Measurements from ENCODE around the gene MIPOL1. TPM values are rescaled to one million over a fixed set of nuclear protein-coding genes. Genes with fewer than 3 reads are reported as not detected.
A peak's percentile ranks its signal among the peaks of the same experiment; 100 is the strongest.

The MIPOL1 gene
- total and polyA plus RNA-seq, 2 of the 13 experiments (the other 11 are each of a cell fraction or from before 2014, with no cell fraction given): 8.6 to 34.2 TPM

- TF ChIP-seq ZNF260 (CRISPR knock-in tag; IDR thresholded peaks at IDR 0.05; ENCODE audit: borderline replicate concordance, low read depth) (no peak), MED1 (CRISPR knock-in tag; IDR thresholded peaks at IDR 0.05) (no peak), ZNF20 (CRISPR knock-in tag; IDR thresholded peaks at IDR 0.05) (no peak), TBP (CRISPR knock-in tag; IDR thresholded peaks at IDR 0.05) (no peak), SMAD1 (CRISPR knock-in tag; IDR thresholded peaks at IDR 0.05; ENCODE audit: borderline replicate concordance, low read depth) (no peak), NFE2L2 (IDR thresholded peaks at IDR 0.05; ENCODE audit: low read length) (no peak), FOXK2 (IDR thresholded peaks at IDR 0.05) (no peak), NR2C2 (CRISPR knock-in tag; IDR thresholded peaks at IDR 0.05; ENCODE audit: borderline replicate concordance) (0 out of 2 replicates have a peak, but pooled peaks have one; percentile 32), JUN (CRISPR knock-in tag; IDR thresholded peaks at IDR 0.05) (no peak), ZNF136 (CRISPR knock-in tag; IDR thresholded peaks at IDR 0.05; ENCODE audit: low read depth) (no peak), ZNF367 (CRISPR knock-in tag; IDR thresholded peaks at IDR 0.05; ENCODE audit: borderline replicate concordance) (no peak), ARID3A (IDR thresholded peaks at IDR 0.05; ENCODE audit: low read depth, low read length) (no peak), ZSCAN22 (CRISPR knock-in tag; IDR thresholded peaks at IDR 0.05) (no peak), HDAC2 (CRISPR knock-in tag; IDR thresholded peaks at IDR 0.05) (no peak), HOXA7 (CRISPR knock-in tag; IDR thresholded peaks at IDR 0.05) (no peak), ZNF326 (CRISPR knock-in tag; IDR thresholded peaks at IDR 0.05; ENCODE audit: borderline replicate concordance) (no peak), ETV6 (CRISPR knock-in tag; conservative IDR thresholded peaks at IDR 0.05) (no peak)
- TF ChIP-seq, protein P1, sequence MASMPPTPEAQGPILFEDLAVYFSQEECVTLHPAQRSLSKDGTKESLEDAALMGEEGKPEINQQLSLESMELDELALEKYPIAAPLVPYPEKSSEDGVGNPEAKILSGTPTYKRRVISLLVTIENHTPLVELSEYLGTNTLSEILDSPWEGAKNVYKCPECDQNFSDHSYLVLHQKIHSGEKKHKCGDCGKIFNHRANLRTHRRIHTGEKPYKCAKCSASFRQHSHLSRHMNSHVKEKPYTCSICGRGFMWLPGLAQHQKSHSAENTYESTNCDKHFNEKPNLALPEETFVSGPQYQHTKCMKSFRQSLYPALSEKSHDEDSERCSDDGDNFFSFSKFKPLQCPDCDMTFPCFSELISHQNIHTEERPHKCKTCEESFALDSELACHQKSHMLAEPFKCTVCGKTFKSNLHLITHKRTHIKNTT (CRISPR knock-in tag; IDR thresholded peaks at IDR 0.05): no peak
- TF ChIP-seq, protein P2, sequence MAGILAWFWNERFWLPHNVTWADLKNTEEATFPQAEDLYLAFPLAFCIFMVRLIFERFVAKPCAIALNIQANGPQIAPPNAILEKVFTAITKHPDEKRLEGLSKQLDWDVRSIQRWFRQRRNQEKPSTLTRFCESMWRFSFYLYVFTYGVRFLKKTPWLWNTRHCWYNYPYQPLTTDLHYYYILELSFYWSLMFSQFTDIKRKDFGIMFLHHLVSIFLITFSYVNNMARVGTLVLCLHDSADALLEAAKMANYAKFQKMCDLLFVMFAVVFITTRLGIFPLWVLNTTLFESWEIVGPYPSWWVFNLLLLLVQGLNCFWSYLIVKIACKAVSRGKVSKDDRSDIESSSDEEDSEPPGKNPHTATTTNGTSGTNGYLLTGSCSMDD (CRISPR knock-in tag; IDR thresholded peaks at IDR 0.05): no peak
- TF ChIP-seq, protein P3, sequence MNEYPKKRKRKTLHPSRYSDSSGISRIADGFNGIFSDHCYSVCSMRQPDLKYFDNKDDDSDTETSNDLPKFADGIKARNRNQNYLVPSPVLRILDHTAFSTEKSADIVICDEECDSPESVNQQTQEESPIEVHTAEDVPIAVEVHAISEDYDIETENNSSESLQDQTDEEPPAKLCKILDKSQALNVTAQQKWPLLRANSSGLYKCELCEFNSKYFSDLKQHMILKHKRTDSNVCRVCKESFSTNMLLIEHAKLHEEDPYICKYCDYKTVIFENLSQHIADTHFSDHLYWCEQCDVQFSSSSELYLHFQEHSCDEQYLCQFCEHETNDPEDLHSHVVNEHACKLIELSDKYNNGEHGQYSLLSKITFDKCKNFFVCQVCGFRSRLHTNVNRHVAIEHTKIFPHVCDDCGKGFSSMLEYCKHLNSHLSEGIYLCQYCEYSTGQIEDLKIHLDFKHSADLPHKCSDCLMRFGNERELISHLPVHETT (CRISPR knock-in tag; conservative IDR thresholded peaks at IDR 0.05): no peak
- TF ChIP-seq, protein P4, sequence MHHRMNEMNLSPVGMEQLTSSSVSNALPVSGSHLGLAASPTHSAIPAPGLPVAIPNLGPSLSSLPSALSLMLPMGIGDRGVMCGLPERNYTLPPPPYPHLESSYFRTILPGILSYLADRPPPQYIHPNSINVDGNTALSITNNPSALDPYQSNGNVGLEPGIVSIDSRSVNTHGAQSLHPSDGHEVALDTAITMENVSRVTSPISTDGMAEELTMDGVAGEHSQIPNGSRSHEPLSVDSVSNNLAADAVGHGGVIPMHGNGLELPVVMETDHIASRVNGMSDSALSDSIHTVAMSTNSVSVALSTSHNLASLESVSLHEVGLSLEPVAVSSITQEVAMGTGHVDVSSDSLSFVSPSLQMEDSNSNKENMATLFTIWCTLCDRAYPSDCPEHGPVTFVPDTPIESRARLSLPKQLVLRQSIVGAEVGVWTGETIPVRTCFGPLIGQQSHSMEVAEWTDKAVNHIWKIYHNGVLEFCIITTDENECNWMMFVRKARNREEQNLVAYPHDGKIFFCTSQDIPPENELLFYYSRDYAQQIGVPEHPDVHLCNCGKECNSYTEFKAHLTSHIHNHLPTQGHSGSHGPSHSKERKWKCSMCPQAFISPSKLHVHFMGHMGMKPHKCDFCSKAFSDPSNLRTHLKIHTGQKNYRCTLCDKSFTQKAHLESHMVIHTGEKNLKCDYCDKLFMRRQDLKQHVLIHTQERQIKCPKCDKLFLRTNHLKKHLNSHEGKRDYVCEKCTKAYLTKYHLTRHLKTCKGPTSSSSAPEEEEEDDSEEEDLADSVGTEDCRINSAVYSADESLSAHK (CRISPR knock-in tag; IDR thresholded peaks at IDR 0.05; ENCODE audit: borderline replicate concordance): no peak
- TF ChIP-seq, protein P5, sequence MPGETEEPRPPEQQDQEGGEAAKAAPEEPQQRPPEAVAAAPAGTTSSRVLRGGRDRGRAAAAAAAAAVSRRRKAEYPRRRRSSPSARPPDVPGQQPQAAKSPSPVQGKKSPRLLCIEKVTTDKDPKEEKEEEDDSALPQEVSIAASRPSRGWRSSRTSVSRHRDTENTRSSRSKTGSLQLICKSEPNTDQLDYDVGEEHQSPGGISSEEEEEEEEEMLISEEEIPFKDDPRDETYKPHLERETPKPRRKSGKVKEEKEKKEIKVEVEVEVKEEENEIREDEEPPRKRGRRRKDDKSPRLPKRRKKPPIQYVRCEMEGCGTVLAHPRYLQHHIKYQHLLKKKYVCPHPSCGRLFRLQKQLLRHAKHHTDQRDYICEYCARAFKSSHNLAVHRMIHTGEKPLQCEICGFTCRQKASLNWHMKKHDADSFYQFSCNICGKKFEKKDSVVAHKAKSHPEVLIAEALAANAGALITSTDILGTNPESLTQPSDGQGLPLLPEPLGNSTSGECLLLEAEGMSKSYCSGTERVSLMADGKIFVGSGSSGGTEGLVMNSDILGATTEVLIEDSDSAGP (CRISPR knock-in tag; IDR thresholded peaks at IDR 0.05; ENCODE audit: borderline replicate concordance): no peak
Measured at GRCh38 chr14:37237735-37238200, 40.0 kb downstream of the MIPOL1 start (continued).
